ENCODE results near the gene VKORC1.

DNA sequence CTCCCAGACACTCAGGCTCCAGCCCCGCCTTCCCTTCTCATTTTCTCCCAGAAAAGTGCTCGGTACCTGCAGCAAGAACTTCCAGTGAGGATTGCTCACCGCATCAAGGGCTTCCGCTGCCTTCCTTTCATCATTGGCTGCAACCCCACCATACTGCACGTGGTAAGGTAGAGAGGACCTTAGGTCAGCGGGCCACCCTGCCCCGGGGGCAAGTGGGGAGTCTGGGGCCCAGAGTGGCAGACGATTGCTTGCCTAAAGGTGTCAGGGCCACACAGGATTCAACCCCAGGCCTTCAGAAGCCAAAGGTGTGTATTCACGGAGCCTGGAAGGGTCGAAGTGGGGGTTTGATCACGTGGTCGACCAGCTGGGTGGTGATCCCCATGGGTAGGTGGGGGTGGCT lies 15.0 kb upstream of the VKORC1 start:
- TF ChIP-seq EP300 (IDR thresholded peaks at IDR 0.05) (no peak), NPAS2 (CRISPR knock-in tag; IDR thresholded peaks at IDR 0.05; ENCODE audit: borderline replicate concordance) (no peak), HOXA7 (CRISPR knock-in tag; IDR thresholded peaks at IDR 0.05) (no peak), EHMT2 (IDR thresholded peaks at IDR 0.05; ENCODE audit: low read depth) (no peak)
- TF ChIP-seq, protein P1, sequence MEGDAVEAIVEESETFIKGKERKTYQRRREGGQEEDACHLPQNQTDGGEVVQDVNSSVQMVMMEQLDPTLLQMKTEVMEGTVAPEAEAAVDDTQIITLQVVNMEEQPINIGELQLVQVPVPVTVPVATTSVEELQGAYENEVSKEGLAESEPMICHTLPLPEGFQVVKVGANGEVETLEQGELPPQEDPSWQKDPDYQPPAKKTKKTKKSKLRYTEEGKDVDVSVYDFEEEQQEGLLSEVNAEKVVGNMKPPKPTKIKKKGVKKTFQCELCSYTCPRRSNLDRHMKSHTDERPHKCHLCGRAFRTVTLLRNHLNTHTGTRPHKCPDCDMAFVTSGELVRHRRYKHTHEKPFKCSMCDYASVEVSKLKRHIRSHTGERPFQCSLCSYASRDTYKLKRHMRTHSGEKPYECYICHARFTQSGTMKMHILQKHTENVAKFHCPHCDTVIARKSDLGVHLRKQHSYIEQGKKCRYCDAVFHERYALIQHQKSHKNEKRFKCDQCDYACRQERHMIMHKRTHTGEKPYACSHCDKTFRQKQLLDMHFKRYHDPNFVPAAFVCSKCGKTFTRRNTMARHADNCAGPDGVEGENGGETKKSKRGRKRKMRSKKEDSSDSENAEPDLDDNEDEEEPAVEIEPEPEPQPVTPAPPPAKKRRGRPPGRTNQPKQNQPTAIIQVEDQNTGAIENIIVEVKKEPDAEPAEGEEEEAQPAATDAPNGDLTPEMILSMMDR (IDR thresholded peaks at IDR 0.05): no peak
